Parathyroid adenoma (tissue), 2 donors: Measurements from ENCODE around the gene SLC52A3.
"Not testable (repeated sequence)": the region's sequence is repeated elsewhere in the genome, so short reads cannot be mapped to it uniquely, and the experiment has no call there.

Experiments used
- H2AFZ ChIP-seq: fragments of 300-600 bp; sonication (generic); one replicate; pipeline ENCODE4 v1.7.0; 2017; ENCODE audit warnings: antibody characterized with exemption, mild to moderate bottlenecking
- H3K27ac ChIP-seq: fragments of 300-600 bp; sonication (generic); one replicate; pipeline ENCODE4 v1.7.0; 2017
- H3K27me3 ChIP-seq: fragments of 300-600 bp; sonication (generic); one replicate; pipeline ENCODE4 v1.7.0; 2017; ENCODE audit warnings: low read length; ENCODE audit not compliant: control insufficient read depth, insufficient read depth
- H3K36me3 ChIP-seq: fragments of 300-600 bp; sonication (generic); one replicate; pipeline ENCODE4 v1.7.0; 2017; ENCODE audit warnings: low read length; ENCODE audit not compliant: control insufficient read depth, insufficient read depth
- H3K4me1 ChIP-seq: fragments of 300-600 bp; sonication (generic); one replicate; pipeline ENCODE4 v1.7.0; 2017; ENCODE audit warnings: control low read depth
- H3K4me2 ChIP-seq: fragments of 300-600 bp; sonication (generic); one replicate; pipeline ENCODE4 v1.7.0; 2017; ENCODE audit warnings: low read length
- H3K4me3 ChIP-seq: fragments of 300-600 bp; sonication (generic); one replicate; pipeline ENCODE4 v1.7.0; 2017; ENCODE audit warnings: low read depth, low read length
- H3K79me2 ChIP-seq: fragments of 300-600 bp; sonication (generic); one replicate; pipeline ENCODE4 v1.7.0; 2017; ENCODE audit warnings: control low read depth
- H3K9ac ChIP-seq: fragments of 300-600 bp; sonication (generic); one replicate; pipeline ENCODE4 v1.7.0; 2017; ENCODE audit warnings: mild to moderate bottlenecking
- H3K9me3 ChIP-seq: fragments of 300-600 bp; sonication (generic); one replicate; pipeline ENCODE4 v1.7.0; 2017; ENCODE audit warnings: low read length; ENCODE audit not compliant: control insufficient read depth
- TF ChIP-seq, protein P1 (sequence below): fragments of 300-600 bp; sonication (generic); IDR thresholded peaks from one replicate; pipeline ENCODE4 v1.7.0; 2017; ENCODE audit warnings: antibody characterized with exemption, mild to moderate bottlenecking
- donor health status: primary hyperparathyroidism.

Gene SLC52A3

DNA sequence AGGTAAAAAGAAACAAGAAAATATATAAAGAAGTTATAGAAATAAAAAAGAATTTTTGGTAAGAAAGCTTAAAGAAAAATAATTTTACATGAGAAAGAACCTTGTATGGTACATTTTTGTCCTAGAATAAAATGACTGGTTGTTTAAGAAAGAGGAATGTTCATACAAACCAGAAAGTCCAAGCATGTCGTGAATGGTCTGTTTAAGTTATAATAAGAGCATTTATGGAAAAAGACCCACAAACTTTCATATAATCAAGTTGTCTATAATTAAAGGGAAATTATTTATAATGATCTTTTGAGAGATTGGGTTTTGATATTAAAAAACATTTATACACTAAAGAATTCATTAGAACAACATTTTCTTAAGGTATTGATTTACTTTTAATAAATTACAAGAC is 37.4 kb upstream of the SLC52A3 start:
- H3K36me3 ChIP-seq, result no peaks in the 10 kb centered on the region
- H3K27ac ChIP-seq, result no peak overlapping the region
- H2AFZ ChIP-seq, result no peak overlapping the region
- H3K4me1 ChIP-seq, result no peaks in the 10 kb centered on the region
- H3K27me3 ChIP-seq, result no peaks in the 10 kb centered on the region
- no peak overlapping the region for H3K4me3 ChIP-seq
- TF ChIP-seq, protein P1, sequence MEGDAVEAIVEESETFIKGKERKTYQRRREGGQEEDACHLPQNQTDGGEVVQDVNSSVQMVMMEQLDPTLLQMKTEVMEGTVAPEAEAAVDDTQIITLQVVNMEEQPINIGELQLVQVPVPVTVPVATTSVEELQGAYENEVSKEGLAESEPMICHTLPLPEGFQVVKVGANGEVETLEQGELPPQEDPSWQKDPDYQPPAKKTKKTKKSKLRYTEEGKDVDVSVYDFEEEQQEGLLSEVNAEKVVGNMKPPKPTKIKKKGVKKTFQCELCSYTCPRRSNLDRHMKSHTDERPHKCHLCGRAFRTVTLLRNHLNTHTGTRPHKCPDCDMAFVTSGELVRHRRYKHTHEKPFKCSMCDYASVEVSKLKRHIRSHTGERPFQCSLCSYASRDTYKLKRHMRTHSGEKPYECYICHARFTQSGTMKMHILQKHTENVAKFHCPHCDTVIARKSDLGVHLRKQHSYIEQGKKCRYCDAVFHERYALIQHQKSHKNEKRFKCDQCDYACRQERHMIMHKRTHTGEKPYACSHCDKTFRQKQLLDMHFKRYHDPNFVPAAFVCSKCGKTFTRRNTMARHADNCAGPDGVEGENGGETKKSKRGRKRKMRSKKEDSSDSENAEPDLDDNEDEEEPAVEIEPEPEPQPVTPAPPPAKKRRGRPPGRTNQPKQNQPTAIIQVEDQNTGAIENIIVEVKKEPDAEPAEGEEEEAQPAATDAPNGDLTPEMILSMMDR, result no peak
- no peaks in the 10 kb centered on the region for H3K79me2 ChIP-seq
- no peak overlapping the region for H3K9ac ChIP-seq
- H3K4me2 ChIP-seq, result no peak overlapping the region
- no peaks in the 10 kb centered on the region for H3K9me3 ChIP-seq

DNA sequence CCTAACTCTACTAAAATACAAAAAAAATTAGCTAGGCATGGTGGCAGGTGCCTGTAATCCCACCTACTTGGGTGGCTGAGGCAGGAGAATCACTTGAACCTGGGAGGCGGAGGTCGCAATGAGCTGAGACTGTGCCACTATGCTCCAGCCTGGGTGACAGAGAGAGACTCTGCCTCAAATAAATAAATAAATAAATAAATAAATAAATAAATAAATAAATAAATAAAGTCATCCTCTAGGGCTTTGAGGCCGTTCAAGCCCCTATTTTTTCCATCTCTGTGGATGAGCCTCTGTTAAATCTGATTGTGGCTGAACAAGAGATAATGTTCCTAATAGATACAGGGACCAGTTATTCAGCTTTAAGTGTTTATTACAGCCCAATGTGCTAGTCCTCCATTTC is 33.4 kb upstream of the SLC52A3 start:
- Histone ChIP-seq H3K4me2 (no peak overlapping the region), H3K36me3 (no peaks in the 10 kb centered on the region), H3K27me3 (no peaks in the 10 kb centered on the region), H3K4me3 (no peak overlapping the region), H3K27ac (no peak overlapping the region), H2AFZ (no peak overlapping the region), H3K9ac (no peak overlapping the region), H3K79me2 (no peaks in the 10 kb centered on the region), H3K4me1 (no peaks in the 10 kb centered on the region), H3K9me3 (no peaks in the 10 kb centered on the region)
- TF ChIP-seq, protein P1, result no peak

DNA sequence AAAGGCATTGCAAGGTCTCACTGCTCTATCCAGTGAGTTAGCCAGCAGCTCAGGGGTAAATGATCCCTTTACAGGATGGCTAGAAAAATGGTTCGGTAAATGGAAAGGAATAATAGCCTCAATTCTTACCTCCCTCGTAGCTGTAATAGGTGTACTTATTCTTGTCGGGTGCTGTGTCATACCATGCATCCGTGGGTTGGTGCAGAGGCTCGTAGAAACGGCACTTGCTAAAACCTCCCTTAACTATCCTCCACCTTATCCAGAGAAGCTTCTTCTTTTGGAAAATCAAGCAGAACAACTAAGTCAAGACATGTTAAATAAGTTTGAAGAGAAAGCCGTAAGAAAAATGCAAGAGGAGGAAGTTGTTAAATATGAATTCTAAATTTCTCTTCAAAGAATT is 31.7 kb upstream of the SLC52A3 start:
- H3K36me3 ChIP-seq, H3K4me1 ChIP-seq, H3K4me3 ChIP-seq, H3K79me2 ChIP-seq, H3K27me3 ChIP-seq, H3K4me2 ChIP-seq, H3K27ac ChIP-seq, H2AFZ ChIP-seq, H3K9ac ChIP-seq, H3K9me3 ChIP-seq: not testable (repeated sequence)

DNA sequence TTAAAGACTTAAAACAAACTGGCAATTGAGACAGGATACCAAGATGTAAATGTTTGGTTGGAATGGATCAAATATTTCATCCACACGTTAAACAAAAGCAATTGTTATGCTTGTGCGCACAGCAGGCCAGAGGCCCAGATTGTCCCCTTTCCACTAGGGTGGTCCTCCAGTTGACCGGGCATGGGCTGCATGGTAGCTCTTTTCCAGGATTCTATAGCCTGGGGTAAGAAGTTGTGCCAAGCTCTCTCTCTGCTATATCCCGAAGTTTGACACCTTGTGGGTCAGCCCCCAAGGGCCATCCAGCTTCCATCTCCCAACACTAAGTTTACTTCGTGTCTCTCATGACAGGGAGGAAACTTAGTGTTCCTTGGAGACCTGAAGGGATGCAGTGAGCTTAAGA is 30.4 kb upstream of the SLC52A3 start:
- not testable (repeated sequence) for H3K9me3 ChIP-seq, H3K36me3 ChIP-seq, H3K27me3 ChIP-seq, H2AFZ ChIP-seq, H3K9ac ChIP-seq, H3K4me2 ChIP-seq, H3K4me1 ChIP-seq, H3K79me2 ChIP-seq, H3K27ac ChIP-seq, H3K4me3 ChIP-seq

DNA sequence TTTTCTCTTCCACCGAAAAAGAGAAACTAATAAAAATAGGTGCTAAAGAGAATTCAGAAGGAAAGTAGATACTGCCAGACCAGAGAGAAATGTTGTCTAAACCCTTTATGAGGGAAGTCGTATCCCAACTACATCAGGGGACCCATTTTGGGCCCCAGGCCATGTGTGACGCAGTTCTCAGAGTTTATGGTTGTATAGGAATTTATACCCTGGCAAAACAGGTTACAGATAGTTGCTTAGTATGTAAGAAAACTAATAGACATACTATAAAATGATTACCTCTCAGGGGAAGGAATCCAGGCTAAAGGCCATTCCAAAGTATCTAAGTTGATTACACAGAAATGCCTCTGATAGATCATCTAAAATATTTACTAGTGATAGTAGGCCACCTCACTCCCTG is 28.6 kb upstream of the SLC52A3 start:
- no peaks in the 10 kb centered on the region for H3K79me2 ChIP-seq
- H3K4me2 ChIP-seq, result no peak overlapping the region
- TF ChIP-seq, protein P1, result no peak
- no peak overlapping the region for H3K4me3 ChIP-seq
- no peaks in the 10 kb centered on the region for H3K27me3 ChIP-seq
- H3K4me1 ChIP-seq, result no peaks in the 10 kb centered on the region
- no peaks in the 10 kb centered on the region for H3K36me3 ChIP-seq
- H2AFZ ChIP-seq, result no peak overlapping the region
- H3K27ac ChIP-seq, result no peak overlapping the region
- no peaks in the 10 kb centered on the region for H3K9me3 ChIP-seq
- no peak overlapping the region for H3K9ac ChIP-seq

DNA sequence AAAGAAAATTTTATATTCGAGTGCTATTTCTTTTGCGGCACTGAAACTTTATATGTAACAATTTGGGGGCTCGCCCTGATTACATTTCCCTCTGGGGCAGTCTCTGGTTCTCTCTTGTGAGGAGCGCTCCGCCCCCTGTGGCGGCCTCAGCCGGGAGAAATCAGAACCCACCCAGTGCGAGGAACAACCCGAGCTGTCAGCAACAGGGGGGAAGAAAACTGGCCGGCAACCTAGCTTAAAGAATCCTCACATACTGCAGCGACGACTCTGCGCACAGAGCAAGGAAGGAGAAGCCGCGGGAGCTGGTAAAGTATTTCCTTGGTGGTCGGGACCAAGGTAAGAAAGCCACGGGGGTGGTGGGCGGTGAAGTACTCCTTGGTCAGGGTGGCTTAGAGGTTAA is 23.9 kb upstream of the SLC52A3 start:
- no peaks in the 10 kb centered on the region for H3K9me3 ChIP-seq
- no peaks in the 10 kb centered on the region for H3K36me3 ChIP-seq
- TF ChIP-seq, protein P1, result no peak
- H3K4me3 ChIP-seq, result no peak overlapping the region
- no peak overlapping the region for H3K9ac ChIP-seq
- H3K4me2 ChIP-seq, result no peak overlapping the region
- H3K79me2 ChIP-seq, result no peaks in the 10 kb centered on the region
- no peaks in the 10 kb centered on the region for H3K4me1 ChIP-seq
- no peaks in the 10 kb centered on the region for H3K27me3 ChIP-seq
- no peak overlapping the region for H2AFZ ChIP-seq
- no peak overlapping the region for H3K27ac ChIP-seq
